Peyer's patch (tissue), 4 donors: ENCODE results near the gene ATP2C2. TPM values are rescaled to one million over a fixed set of nuclear protein-coding genes. Genes with fewer than 3 reads are reported as not detected.
A peak's percentile ranks its signal among the peaks of the same experiment; 100 is the strongest.

ENCODE experiments used
- DNase-seq, 3 donors: peaks; one replicate each; pipeline ENCODE4 v3.0.0-alpha.2; 2017 to 2019
- H3K27ac ChIP-seq, 4 donors: fragments of 200-600 bp; sonication (generic); one replicate each; pipeline ENCODE4 v1.5.1; 2016 to 2019
- H3K27me3 ChIP-seq, 2 donors: fragments of 200-600 bp; sonication (generic); one replicate each; pipeline ENCODE4 v1.5.1; 2019
- H3K36me3 ChIP-seq, 3 donors: fragments of 200-600 bp; sonication (generic); one replicate each; pipeline ENCODE4 v1.5.1; 2016 to 2019
- H3K4me1 ChIP-seq, 4 donors: fragments of 200-600 bp; sonication (generic); one replicate each; pipeline ENCODE4 v1.5.1; 2016 to 2019
- H3K4me3 ChIP-seq, 4 donors: fragments of 200-600 bp; sonication (generic); 1 replicate in 3 of 4; 2 replicates in 1 of 4; pipeline ENCODE4 v1.5.1; 2016 to 2019; ENCODE audit warnings: mild to moderate bottlenecking in 1 of 4
- H3K9me3 ChIP-seq, 4 donors: fragments of 200-600 bp; sonication (generic); one replicate each; pipeline ENCODE4 v1.5.1; 2016 to 2019; ENCODE audit warnings: mild to moderate bottlenecking in 1 of 4
- POLR2A ChIP-seq, 2 donors: fragments of 450-650 bp; IDR thresholded peaks; one replicate each; pipeline ENCODE4 v1.5.1; 2017; ENCODE audit warnings: antibody characterized with exemption in 2 of 2, mild to moderate bottlenecking in 2 of 2, moderate library complexity in 2 of 2
- total RNA-seq, 4 donors: library from RNA; depleted of rRNA; stranded (reverse); fragments of >200 nt; gene quantifications; one replicate each; pipeline ENCODE4 v1.1.0, GENCODE V29; 2016
- TF ChIP-seq, protein P1 (sequence below), 6 experiments: fragments of 450-650 bp in 4 of 6; fragments of 200-600 bp in 2 of 6; sonication (generic) in 1 of 6; IDR thresholded peaks; one replicate each; pipeline ENCODE4 v1.5.1; 2017 to 2019; ENCODE audit warnings: antibody characterized with exemption in 6 of 6, mild to moderate bottlenecking in 3 of 6, moderate library complexity in 1 of 6

ATP2C2 gene
- total RNA-seq, 4 donors from 2014 or later = 84.2 to 148 (median 115) TPM

DNA sequence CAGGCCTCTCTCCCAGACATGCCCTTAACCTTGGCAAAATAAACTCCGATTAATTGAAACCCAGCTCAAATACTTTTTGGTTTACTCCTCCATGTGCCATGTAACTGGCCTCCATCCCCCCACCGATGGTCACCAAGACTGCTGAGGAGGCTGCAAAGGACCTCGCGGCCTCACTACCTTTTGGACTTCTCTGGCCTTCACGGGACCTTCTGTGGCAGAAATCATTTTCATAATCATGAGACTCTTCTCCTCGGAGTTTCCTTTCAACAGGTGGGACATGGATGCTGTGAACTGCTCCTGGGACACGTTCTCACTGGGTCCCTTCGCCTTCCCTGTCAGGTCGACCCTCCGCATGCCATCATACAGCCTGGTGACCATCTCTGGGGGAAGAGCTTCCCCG is 127.2 kb downstream of the ATP2C2 start:
- TF ChIP-seq, protein P1, sequence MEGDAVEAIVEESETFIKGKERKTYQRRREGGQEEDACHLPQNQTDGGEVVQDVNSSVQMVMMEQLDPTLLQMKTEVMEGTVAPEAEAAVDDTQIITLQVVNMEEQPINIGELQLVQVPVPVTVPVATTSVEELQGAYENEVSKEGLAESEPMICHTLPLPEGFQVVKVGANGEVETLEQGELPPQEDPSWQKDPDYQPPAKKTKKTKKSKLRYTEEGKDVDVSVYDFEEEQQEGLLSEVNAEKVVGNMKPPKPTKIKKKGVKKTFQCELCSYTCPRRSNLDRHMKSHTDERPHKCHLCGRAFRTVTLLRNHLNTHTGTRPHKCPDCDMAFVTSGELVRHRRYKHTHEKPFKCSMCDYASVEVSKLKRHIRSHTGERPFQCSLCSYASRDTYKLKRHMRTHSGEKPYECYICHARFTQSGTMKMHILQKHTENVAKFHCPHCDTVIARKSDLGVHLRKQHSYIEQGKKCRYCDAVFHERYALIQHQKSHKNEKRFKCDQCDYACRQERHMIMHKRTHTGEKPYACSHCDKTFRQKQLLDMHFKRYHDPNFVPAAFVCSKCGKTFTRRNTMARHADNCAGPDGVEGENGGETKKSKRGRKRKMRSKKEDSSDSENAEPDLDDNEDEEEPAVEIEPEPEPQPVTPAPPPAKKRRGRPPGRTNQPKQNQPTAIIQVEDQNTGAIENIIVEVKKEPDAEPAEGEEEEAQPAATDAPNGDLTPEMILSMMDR (IDR thresholded peaks at IDR 0.05) = no peak
- TF ChIP-seq POLR2A (IDR thresholded peaks at IDR 0.05) = no peak
- Histone ChIP-seq H3K4me1 (no peaks in the 10 kb centered on the region), H3K9me3 (no peaks in the 10 kb centered on the region), H3K27me3 (no peaks in the 10 kb centered on the region), H3K4me3 (no peak overlapping the region), H3K36me3 (peaks cover 0 to 52% (median 0%) of the 10 kb centered on the region in 3 donors), H3K27ac (no peak overlapping the region)
- no peak for DNase-seq

DNA sequence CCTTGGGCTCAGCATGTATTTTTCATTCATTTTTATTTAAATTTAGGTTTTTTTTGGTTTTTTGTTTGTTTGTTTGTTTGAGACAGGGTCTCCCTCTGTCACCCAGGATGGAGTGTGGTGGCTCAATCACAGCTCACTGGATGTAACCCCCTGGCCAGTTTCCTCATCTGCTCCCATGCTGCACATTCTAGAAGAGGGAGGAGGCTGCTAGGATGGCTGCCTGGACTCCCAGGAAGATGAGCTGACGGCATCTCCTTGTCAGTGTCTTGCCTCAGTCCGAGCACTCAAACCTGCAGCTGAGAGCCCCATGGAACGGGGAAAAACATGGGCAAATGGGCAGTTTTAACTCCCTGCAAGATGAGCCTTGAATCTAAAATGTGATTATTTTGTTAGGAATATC is 128.7 kb downstream of the ATP2C2 start:
- H3K27me3 ChIP-seq = no peaks in the 10 kb centered on the region
- H3K4me1 ChIP-seq = peaks cover 0 to 9% (median 0%) of the 10 kb centered on the region in 4 donors
- H3K4me3 ChIP-seq = no peak overlapping the region
- H3K9me3 ChIP-seq = no peaks in the 10 kb centered on the region
- TF ChIP-seq, protein P1 (IDR thresholded peaks at IDR 0.05) = no peak
- TF ChIP-seq POLR2A (IDR thresholded peaks at IDR 0.05) = no peak
- no peak overlapping the region for H3K27ac ChIP-seq
- DNase-seq = no peak
- H3K36me3 ChIP-seq = peaks cover 0 to 52% (median 0%) of the 10 kb centered on the region in 3 donors

DNA sequence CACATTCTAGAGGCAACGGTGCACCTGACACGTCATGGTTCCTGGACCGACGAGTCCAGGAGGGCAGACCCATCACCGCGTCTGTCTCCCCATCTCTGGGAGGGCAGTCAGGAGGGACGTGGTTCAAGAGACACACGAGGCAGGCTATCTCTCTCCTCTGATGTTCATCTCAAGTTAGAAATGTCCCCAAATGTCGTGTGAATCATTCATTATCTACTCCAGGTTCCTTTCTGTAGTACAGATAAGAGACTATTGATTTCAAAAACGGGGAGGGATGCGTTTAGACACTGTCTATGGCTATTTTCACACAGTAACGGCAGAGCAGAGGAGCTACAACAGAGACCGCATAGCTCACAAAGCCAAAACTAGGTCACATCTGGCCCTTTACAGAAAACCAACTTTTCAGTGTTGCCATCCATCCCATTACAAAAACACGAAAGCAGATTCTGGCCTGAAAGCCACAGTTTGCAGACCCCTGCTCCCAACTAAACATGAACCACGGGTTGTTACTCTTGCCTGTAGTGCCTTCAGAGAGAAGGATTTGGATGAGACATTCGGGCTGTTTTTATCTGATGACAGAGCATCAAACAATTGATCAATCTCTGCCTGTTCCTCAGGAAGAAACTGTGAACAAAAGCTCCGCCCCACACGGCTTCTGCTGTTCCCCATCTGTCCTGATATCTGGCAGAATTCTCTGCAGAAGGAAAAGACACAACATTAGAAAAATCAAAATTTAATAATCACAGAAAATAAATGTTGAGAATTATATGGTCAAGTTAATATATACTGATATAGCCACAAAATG is 129.3 kb downstream of the ATP2C2 start:
- Histone ChIP-seq H3K27ac (no peak overlapping the region), H3K4me3 (no peak overlapping the region), H3K36me3 (peaks cover 0 to 52% (median 0%) of the 10 kb centered on the region in 3 donors), H3K27me3 (no peaks in the 10 kb centered on the region), H3K4me1 (peaks cover 0 to 10% (median 0%) of the 10 kb centered on the region in 4 donors), H3K9me3 (no peaks in the 10 kb centered on the region)
- TF ChIP-seq, protein P1 (IDR thresholded peaks at IDR 0.05) = no peak
- no peak for TF ChIP-seq POLR2A (IDR thresholded peaks at IDR 0.05)
- peak in 1 of 3 donors; percentile 6 for DNase-seq

DNA sequence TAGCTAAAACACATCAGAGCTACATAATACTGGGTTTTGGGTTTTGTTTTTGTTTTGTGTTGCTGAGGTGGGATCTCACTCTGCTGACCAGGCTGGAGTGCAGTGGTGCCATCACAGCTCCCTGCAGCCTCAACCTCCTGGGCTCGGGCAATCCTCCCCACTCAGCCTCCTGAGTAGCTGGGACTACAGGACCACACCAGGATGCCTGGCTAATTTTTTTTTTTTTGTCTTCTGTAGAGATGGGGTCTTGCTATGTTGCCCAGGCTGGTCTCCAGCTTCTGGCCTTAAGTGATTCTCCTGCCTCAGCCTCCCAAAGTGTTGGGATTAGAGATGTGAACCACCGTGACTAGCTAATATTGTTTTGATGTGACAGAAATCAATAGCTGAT is 129.9 kb downstream of the ATP2C2 start:
- Histone ChIP-seq H3K4me1 (peaks cover 0 to 14% (median under 1%) of the 10 kb centered on the region in 4 donors), H3K36me3 (peaks cover 0 to 46% (median 0%) of the 10 kb centered on the region in 3 donors), H3K9me3 (no peaks in the 10 kb centered on the region), H3K27ac (no peak overlapping the region), H3K27me3 (no peaks in the 10 kb centered on the region), H3K4me3 (no peak overlapping the region)
- no peak for TF ChIP-seq POLR2A (IDR thresholded peaks at IDR 0.05)
- TF ChIP-seq, protein P1 (IDR thresholded peaks at IDR 0.05) = no peak
- peak in 1 of 3 donors; percentile 23 for DNase-seq

DNA sequence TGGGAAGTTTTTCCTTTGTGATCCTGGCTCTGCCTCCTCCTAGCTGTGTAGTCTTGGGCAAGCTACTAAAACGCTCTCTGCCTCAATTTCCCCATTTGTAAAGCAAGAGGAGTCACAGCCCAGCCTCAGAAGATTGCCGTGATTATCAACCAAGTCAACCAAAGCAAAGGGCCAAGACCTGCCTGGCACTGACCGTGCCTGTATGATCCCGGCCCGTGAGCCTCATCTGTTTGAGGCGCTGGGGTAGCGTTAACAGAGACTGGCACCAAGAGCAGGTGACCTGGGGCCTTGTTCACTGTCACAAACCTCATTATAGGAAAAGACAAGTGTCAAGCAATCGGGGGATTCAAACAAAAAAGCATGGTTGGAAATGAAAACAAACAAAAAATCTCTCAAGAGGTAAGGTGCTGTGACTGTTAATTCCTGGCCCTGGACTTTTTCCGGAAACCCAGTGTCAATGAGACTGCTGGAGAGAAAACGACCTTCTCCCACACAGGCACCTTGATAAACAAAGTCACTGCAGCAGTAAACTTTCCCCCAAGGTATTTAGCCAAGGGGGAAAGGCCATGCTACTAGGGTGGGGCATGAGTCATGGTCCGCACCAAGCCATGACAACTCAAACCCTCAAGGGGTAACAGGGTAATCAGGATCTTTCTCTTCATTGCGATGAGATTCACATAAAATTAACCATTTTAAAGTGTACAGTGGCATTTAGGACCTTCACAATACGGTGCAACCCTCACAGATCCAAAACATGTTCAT is 130.7 kb downstream of the ATP2C2 start:
- H3K27ac ChIP-seq = no peak overlapping the region
- DNase-seq = peak in 1 of 3 donors; percentile 28
- peaks cover 0 to 38% (median 0%) of the 10 kb centered on the region in 3 donors for H3K36me3 ChIP-seq
- no peak for TF ChIP-seq POLR2A (IDR thresholded peaks at IDR 0.05)
- TF ChIP-seq, protein P1 (IDR thresholded peaks at IDR 0.05) = no peak
- H3K27me3 ChIP-seq = no peaks in the 10 kb centered on the region
- no peaks in the 10 kb centered on the region for H3K9me3 ChIP-seq
- H3K4me1 ChIP-seq = peaks cover 0 to 23% (median 4%) of the 10 kb centered on the region in 4 donors
- H3K4me3 ChIP-seq = no peak overlapping the region
